Subcutaneous preadipocyte (primary cell): ENCODE data around the gene RUFY3. TPM values are rescaled to one million over a fixed set of nuclear protein-coding genes. Genes with fewer than 3 reads are reported as not detected.

Source experiments
- small RNA-seq: library from RNA; depleted of rRNA; stranded (forward); fragments of <200 nt; gene quantifications from one replicate; pipeline ENCODE3, GENCODE V24; 2012
- total RNA-seq: library from RNA; depleted of rRNA; stranded (reverse); fragments of >200 nt; gene quantifications from 2 replicates; pipeline ENCODE4 v1.2.3, GENCODE V29; 2012

Gene RUFY3
- total RNA-seq: 48.9 and 51.6 TPM in 2 replicates

GRCh38 chr4:70721747-70722146 is at the start of gene RUFY3:
Gene RUFY3, plus strand, starts transcription at chr4:70721964. Its CDS starts 610 bp downstream, at chr4:70722574.

DNA sequence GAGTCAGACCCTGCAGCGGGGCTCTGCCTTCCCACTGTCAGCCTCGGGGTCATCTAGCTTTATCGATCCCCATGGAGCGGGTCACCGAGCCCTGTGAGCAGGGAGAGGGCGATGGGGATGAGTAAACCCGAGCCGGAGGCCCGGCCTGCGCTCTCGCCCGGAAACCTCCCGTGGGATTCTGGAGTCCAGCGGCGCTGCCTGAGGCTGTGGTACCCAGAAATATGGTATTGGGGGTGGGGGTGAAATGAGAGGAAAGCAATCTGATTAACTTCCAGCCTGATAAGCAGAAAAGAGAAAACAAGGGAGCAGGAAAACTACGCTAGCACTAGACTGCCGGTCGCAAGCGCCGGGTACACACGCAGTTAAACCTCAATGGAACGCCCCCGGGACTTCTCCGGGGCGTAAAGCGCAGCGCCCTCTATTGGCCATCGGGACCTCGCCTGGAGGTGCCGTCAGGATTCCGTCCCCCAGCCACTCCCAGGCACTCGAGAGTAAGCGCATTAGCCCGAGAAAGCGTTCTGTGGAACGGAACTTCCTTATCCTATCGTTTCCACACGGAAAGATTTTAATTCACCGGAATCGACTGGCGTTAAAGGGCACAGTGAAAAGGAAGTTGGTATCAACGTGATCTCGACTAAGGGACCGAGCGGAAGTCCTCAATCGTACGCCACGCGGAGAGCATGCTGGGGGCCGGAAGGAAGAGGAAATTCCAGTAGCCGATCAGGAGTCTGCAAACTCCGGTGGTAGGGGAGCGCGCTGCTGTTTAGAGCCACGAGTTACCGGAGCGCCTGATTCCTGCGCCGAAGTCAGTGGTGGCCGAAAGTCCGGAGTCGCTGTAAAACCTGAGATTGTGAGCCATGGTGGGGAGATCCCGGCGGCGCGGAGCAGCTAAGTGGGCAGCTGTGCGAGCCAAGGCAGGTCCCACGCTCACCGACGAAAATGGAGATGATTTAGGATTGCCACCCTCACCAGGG is 33.7 kb upstream of the RUFY3 start, which contains the start of gene UTP3:
UTP3 (plus strand) TSS at position 712 of the 974 bp plus-strand sequence; CDS start at position 858, 146 bp downstream.

DNA sequence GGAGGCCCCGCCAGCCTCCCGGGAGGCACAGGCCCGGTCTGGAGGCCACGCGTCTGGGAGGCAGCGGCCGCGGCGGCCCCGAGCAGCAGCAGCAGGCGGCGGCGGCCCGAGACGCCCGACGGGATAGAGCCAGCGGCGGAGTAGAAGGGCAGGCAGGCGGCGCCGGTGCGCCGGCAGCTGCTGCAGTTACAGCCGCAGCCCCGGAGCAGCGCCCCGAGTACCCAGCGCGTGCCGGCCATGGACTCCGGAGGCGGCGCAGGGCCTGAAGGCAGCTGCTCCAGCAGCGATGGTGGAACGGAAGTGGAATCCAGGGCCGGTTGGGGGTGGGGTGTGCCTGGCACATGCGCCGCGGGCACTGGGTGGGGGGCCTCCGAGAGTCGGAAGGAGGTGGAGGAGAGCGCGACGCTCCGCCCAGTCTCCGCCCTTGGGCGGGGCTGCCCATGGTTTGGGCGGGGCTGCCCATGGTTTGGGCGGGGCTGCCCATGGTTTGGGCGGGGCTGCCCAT is 117.9 kb downstream of the RUFY3 start, which contains the start of gene GRSF1:
GRSF1 (minus strand) TSS at position 302 of the 505 bp plus-strand sequence; CDS start at position 239, 63 bp downstream.

Small RNA genes lying within 50 kb of the gene (small RNA-seq; reads per million reads assigned to genes)
- gene RF00026 (not detected), gene RNU6-520P (not detected), gene RNU6-784P (1.6 reads per million, percentile 74 among the genes with 10 or more reads in this experiment), gene RNU6-891P (not detected)

Other genes with a start within 250 kb of the RUFY3 start
- not detected in 2 replicates for gene MUC7, start 249.8 kb upstream of the RUFY3 start, total RNA-seq
- not detected in 2 replicates for gene AMTN, start 203.4 kb upstream of the RUFY3 start, total RNA-seq
- not detected in 2 replicates for gene AMBN, start 129.7 kb upstream of the RUFY3 start, total RNA-seq
- gene ENAM, start 93.2 kb upstream of the RUFY3 start, total RNA-seq: not detected in 2 replicates
- gene JCHAIN, start 55.5 kb upstream of the RUFY3 start, total RNA-seq: not detected in 2 replicates
- 14.7 and 18.2 TPM in 2 replicates for gene UTP3, start 33.4 kb upstream of the RUFY3 start, total RNA-seq
- gene GRSF1, start 117.9 kb downstream of the RUFY3 start, total RNA-seq: 79.4 and 81.5 TPM in 2 replicates
- 7.3 and 8.8 TPM in 2 replicates for gene MOB1B, start 180.4 kb downstream of the RUFY3 start, total RNA-seq